GM19463 (cell line): ENCODE measurements around the gene ARSK.

Experiments used
- ATAC-seq: cut with Tn5 transposase; IDR thresholded peaks from one replicate; pipeline ENCODE4 v1.9.1; 2021; ENCODE audit warnings: mild to moderate bottlenecking, moderate library complexity; ENCODE audit not compliant: unreplicated experiment

Gene ARSK

DNA sequence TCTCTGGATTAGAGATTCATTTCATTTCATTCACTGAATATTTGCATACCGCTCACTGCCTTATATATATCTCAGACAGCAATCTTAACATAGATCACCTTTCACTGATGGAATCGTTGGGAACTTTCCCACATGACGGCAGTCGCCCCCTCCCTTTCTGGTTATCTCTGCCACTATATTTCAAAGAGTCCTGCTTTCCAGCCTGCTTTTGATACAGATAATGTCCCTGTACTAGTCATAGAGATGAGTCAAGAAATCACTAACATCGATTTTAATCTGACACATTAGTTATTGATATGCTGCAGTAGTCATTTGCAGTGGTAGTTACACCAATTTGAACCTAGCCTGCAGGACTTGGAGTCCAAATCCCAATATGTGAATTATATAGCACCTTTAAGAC is 8.5 kb downstream of the ARSK start:
- ATAC-seq, result no peak

DNA sequence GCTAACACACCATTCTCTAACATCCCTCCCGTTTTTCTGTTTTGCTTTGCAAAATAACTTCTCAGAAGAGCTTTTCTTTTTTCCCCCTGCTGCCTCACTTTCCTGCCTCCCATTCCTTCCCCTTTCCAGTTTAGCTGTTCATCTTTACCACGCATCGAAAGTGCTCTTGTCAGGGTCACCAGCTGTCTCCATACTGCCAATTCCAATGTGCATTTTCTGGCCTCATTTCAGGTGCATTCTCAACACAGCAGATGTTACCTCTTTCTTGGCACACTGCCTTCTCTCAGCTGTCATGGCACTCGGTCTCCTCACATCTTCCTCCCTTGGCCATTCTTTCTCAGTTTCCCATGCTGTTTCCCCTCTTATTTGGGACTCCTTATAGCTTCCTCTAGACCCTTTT is 9.5 kb downstream of the ARSK start:
- ATAC-seq, result no peak

DNA sequence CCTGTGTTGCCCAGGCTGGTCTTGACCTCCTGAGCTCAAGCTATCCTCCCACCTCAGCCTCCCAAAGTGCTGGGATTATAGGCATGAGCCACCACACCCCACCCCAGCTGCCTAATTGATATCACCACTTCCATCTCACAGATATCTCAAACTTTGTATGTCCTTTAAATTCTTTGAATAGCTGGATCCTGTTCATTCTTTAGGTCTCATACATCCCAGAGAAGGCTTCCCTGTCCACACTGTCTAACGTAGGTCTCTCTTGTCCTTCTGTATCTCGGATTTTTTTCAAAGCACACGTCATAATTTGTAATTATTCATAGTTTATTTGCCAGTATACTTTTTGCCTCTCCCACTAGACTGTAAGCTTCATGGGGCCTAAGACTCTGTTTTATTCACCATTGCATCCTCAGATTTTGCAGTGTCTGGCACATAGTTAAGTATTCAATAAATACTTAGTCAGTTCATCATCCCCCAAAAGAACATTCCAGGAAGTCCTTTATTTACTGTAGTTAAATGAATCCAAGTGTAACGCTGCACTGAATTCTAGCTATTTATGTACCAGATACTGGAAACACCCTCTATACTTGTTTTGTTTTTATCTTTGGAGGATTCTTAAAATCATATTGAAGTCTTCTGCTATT is 10.5 kb downstream of the ARSK start:
- ATAC-seq, result no peak

DNA sequence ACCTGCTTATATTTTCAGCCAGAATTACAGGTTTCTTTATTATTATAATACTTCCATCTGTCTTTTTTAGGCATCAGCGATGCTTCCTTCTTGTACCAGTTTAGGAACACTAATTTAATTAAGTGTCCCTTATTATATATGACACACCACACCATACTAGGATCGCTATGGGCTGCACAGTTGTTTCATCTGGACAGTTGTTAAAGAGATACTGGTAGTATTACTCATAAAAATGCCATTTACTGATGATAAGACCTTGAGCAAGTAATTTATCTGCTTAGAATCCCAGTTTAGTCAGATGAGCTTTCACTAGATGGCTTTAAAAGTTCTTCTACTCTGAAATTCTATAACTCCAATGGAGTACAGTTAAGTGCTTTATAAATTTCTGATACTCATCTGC is 17.1 kb downstream of the ARSK start:
- ATAC-seq, result no peak

DNA sequence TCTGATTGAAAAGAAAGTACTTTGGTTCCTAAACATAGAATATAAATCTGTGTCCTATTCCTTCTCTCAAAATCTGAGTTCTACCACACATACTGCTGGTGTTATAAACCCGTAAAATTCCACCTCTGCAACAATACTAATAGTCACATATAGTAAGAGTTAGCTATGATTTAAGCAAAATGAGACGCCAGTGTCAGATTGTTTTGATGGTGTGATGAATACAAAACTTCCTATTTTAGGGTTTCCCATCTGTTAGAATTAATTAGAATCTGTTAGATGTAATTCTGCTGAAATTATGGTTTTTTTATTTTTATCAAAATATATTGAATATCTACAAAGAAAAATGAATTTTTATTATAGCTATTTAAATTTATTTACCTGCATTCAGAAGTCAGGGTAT is 26.7 kb downstream of the ARSK start:
- ATAC-seq, result no peak

DNA sequence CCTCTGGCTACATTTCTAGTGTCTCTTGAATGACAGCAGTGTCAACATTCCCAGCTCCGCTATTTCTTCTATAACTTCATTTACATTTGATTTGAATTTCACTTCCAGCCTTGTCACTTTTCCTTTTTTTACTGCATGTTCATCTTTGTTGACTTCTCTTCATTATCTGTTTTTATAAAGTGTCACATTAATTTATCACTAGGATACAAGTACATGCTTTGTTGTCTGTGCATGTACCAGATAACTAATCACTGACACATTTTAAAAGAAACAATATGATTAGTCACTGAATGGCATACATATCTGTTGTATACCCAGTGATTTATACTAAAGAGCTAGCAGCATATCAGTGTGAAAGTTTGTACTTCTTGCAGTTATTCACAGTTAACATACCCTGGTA is 29.1 kb downstream of the ARSK start:
- no peak for ATAC-seq

DNA sequence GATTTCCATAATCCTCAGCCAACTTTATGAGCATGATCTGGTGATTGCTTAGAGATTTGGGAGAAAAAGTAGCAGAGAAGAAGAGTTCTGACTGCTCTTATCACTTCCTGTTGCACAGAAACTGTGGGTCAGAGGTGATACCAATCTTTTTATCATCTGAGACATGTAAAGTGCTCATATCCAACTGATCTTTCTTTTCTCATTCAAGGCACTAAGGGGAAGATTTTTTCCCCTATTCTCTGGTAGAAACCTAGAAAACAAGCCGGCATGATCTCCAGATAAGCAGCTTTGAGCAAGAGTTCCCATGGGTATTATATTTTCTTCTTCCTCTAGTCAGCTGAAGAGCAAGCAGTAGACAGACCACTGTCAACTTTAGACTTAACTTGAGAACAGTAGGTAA is 36.0 kb downstream of the ARSK start:
- ATAC-seq, result no peak

DNA sequence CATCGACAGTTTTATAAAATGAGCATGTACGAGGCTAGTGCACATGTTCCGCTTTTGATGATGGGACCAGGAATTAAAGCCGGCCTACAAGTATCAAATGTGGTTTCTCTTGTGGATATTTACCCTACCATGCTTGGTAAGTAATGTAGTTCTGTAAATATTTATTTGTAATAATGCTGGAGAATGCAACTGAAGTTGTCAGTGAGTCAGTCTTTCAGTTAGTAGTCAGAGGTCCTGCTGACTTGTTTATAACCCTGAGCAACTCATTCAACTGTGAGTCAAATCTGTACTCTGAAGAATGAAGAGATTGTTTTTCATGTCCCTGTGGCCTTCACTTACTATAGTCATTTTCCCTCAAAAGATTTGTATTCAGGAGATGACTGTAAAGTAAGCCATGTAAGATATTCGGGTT is 36.6 kb downstream of the ARSK start:
- peak; percentile 88 for ATAC-seq

DNA sequence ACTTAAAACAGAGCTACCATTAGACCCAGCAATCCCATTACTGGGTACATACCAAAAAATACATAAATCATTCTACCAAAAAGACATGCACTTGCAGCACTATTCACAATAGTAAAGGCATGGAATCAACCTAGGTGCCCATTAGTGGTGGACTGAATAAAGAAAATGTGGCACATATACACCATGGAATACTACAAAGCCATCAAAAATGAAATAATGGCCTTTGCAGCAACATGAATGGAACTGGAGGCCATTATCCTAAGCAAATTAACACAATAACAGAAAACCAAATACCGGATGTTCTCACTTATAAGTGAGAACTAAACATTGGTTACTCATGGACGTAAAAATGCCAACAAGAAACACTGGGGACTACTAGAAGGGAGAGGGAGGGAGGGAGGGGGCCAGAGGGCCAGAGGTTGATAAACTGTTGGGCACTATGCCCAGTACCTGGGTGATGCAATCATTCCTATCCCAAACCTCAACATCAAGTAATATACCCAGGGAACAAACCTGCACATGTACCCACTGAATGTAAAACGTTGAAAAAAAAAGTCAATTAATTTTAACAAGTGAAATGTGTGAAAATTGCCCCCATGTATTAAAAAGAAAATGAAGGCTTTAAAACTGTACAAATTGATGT is 40.5 kb downstream of the ARSK start:
- no peak for ATAC-seq

DNA sequence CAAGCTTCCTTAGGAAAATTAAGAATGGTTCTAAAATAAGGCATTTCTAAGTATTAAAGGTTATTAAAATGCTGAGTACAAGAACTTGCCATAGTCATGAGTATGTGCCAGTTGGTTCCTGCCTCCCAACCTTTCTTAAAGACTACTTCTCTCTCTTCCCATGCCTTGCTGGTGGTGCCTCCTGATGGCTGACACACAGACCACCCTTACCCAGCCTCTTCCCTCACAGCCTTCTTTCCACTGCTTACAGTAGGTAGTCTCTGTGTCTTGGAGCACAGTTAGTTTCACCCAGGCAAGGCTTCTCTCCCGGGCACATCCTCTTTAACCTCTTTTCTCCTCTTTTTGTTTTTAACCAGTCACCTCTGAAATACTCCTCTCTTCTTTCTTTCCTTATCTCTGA is 44.4 kb downstream of the ARSK start:
- no peak for ATAC-seq

DNA sequence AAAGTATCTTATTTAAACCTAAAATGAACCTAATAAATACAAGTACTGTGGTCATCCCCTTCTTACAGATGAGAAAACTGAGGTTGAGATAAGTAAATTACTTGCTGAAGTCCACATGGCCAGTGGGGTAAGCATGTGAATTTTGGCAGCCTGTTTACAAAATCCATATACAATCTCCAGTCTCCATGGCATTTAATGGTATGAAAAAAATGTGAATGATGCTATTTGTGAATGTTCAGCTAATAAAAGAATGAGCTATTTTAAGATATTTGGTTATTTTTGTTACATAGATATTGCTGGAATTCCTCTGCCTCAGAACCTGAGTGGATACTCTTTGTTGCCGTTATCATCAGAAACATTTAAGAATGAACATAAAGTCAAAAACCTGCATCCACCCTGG is 45.7 kb downstream of the ARSK start:
- ATAC-seq, result no peak

DNA sequence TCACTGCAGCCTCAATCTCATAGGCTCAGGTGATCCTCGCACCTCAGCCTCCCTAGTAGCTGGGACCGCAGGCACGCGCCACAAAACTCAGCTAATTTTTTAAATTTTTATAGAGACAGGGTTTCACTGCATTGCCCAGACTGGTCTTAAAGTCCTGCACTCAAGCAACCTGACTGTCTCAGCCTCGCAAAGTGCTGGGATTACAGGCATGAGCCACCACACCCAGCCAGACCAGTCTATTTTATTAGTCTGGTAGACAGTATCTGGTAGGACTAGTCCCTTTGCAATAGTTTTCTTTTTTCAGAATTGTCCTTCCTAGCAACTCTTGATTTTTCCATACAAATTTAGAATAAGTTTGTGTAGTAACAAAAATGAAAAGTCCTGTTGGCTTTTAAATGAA is 50.9 kb downstream of the ARSK start:
- no peak for ATAC-seq

DNA sequence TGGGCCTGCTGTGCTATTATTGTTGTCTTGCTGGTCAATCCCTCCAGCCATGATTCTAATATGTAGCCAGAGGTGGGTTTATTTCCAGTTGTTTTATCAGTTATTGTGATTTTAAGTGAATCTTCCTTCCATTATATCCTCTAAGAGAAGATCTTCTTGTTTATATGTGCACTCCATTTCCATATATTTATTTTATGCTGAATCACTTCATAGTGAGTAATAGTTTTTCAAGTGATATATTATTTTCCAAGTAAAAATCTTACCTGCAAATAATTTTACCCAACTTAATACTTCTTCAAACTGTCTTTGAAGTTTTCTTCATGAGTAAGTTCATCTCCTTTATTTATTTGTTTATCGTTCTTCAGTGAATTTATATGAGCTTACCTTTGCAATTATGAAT is 51.5 kb downstream of the ARSK start:
- ATAC-seq, result no peak

DNA sequence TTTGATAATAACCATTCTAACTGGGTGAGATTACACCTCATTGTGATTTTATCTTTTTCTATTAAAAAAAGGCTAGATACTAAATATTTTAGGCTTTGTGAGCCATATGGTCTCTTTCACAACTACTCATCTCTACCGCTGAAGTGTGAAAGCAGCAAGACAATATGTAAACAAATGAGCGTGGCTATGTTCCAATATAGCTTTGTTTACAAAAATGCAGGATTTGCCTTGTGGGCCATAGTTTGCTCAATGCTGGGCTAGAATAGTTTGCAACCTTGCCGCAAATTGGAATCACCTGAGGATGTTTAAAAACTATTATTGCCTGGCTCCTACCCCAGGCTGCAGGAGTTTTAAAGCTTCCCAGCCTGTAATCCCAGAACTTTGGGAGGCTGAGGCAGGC is 54.8 kb downstream of the ARSK start:
- ATAC-seq, result no peak

DNA sequence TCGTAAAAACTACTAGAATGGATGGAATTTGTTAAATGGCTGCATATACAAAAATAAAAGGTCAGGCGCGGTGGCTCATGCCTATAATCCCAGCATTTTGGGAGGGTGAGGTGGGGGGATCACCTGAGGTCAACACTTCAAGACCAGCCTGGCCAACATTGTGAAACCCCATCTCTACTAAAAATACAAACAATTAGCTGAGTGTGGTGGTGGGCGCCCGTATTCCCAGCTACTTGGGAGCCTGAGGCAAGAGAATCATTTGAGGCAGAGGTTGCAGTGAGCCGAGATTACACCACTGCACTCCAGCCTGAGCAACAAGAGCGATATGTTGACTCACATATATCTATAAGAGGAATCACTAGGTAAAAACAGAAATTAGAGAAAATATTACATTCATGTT is 55.6 kb downstream of the ARSK start:
- no peak for ATAC-seq

DNA sequence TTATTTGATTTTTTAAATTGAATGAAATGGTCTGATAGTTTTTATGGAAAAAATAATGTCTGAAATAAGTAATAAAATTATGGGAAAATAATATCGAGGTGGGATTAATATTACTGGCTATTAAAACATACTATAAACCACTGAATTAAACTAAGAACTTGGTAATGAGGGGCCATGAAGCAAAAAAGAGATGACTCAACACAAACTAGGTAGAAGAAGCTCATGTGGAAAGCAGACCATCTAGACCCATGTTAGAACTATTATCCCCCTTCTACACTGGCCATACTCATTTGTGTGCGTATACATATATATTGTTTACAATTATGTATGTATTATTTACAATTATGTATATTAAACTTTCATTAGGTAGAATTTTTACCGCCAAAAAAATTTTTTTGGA is 56.5 kb downstream of the ARSK start:
- no peak for ATAC-seq

DNA sequence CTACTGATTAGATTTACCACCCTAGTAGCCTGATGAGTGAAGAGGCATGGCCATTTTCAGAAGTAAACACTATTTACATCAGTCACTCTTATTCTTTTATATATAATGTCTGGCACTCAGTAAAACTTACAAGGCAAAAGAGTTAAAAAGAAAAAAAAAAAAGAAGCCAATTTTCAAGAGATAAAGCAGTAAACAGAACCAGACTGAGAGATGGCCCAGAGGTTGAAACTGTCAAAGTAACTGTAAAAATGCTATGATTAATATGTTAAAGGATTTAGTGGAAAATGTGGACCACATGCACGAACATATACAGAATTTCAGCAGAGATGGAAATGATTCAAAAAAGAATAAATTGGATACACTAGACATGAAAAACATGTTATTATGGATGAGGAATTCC is 58.6 kb downstream of the ARSK start:
- ATAC-seq, result no peak

DNA sequence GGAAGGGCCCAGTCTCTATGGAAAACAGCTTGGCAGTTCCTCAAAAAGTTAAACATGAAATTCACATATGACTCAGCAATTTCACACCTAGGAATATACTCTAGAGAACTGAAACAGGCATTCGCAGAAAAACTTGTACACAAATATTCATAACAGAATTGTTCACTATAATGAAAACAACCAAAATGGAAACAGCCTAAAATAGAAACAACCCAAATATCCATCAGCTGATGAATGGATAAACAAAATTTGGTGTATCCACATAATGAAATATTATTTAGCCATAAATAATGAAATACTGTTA is 60.2 kb downstream of the ARSK start:
- ATAC-seq, result peak; percentile 52

DNA sequence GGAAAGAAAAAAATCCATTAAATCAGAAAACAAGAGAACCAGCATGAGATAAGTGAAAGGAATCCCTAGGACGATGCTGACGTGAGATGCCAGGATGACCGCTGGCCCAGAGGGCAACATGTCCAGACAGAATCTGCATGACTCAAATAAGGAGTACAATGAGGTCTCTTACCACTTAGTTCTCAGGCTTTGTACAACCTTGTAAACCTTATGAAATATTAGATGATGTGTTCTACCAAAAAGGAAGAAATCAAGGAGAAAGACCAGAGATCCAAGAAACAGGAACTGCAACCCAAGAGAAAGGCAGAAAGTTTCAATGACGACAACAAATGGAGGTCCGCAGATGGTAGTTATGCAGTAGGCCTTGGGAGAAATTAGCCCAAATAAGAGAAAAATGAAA is 62.2 kb downstream of the ARSK start:
- ATAC-seq, result no peak

DNA sequence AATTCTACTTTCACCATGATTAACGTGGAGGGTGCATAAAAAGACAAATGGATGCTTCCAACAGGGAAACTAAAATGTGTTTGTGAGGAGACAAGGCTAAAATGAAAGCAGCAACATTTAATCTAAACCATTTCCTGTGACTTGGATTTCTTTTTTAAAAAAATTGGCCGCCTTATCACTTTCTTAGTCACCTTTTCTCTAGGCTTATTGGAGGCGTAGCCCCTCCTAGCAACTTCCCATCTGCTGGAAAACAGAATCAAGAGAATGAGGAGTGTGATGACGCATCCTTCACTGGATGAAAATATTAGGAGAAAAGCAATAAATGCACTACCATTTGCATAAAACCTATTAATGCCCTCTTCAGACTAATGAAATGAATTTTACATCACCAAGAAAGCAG is 64.2 kb downstream of the ARSK start:
- no peak for ATAC-seq

DNA sequence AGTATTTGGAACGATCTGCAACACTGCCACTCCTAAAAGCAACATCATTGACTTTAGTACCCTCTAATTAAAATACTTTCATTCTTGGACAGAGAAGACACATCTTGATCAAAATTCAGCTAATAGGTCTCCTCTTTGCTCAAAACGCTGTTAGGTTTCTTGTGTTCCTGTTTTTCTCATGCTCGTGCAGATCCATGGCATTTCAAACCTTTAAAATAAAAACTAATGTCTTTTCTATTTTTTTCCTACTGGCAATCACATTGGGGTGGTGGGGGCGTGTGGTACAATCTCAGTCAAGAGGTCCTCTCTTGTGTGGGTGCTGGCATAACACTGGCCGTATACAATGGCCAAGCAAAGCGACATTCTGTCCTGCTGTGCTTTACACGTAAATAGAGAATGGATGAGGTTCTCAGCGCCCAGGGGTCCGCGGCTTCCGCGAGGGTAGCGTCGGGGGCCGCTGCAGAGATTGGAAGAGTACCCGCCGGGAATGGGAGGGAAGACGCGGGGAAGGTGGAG is 64.7 kb downstream of the ARSK start:
- ATAC-seq, result no peak

DNA sequence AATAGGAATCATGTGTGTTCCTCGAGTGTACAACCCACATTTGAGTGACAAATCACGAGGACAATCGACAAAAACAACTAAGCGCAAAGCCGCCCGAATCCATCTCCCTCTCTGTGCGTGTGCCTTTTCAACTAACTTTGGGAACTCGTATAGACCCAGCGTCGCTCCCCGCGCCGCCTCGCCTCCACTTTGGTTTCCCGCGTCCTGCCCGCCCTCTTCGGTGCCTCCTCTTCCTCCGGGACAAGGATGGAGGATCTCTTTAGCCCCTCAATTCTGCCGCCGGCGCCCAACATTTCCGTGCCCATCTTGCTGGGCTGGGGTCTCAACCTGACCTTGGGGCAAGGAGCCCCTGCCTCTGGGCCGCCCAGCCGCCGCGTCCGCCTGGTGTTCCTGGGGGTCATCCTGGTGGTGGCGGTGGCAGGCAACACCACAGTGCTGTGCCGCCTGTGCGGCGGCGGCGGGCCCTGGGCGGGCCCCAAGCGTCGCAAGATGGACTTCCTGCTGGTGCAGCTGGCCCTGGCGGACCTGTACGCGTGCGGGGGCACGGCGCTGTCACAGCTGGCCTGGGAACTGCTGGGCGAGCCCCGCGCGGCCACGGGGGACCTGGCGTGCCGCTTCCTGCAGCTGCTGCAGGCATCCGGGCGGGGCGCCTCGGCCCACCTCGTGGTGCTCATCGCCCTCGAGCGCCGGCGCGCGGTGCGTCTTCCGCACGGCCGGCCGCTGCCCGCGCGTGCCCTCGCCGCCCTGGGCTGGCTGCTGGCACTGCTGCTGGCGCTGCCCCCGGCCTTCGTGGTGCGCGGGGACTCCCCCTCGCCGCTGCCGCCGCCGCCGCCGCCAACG is 65.3 kb downstream of the ARSK start, which contains the start of gene GPR150:
TSS of gene GPR150 (plus strand) at position 58 of the 840 bp plus-strand sequence. CDS start at position 247, 189 bp downstream.
- peak; percentile 61 for ATAC-seq
